Ovary (tissue), 3 donors: ENCODE measurements around the gene TCF4.

ENCODE experiments used
- POLR2A ChIP-seq: fragments of 450-650 bp; IDR thresholded peaks from one replicate; pipeline ENCODE4 v1.6.1; 2017; ENCODE audit warnings: antibody characterized with exemption, mild to moderate bottlenecking, moderate library complexity
- TF ChIP-seq, protein P1 (sequence below), 3 donors: fragments of 450-650 bp in 2 of 3; fragments of 200-600 bp in 1 of 3; IDR thresholded peaks; one replicate each; pipeline versions ENCODE4 v1.5.1 to v1.8.0; 2016 to 2022; ENCODE audit warnings: antibody characterized with exemption in 3 of 3, mild to moderate bottlenecking in 1 of 3
- donor health status: DM: no; HTN: no; CAD: no.

GRCh38 chr18:55500316-55501086 is 87.5 kb downstream of the TCF4 start:
- TF ChIP-seq, protein P1, sequence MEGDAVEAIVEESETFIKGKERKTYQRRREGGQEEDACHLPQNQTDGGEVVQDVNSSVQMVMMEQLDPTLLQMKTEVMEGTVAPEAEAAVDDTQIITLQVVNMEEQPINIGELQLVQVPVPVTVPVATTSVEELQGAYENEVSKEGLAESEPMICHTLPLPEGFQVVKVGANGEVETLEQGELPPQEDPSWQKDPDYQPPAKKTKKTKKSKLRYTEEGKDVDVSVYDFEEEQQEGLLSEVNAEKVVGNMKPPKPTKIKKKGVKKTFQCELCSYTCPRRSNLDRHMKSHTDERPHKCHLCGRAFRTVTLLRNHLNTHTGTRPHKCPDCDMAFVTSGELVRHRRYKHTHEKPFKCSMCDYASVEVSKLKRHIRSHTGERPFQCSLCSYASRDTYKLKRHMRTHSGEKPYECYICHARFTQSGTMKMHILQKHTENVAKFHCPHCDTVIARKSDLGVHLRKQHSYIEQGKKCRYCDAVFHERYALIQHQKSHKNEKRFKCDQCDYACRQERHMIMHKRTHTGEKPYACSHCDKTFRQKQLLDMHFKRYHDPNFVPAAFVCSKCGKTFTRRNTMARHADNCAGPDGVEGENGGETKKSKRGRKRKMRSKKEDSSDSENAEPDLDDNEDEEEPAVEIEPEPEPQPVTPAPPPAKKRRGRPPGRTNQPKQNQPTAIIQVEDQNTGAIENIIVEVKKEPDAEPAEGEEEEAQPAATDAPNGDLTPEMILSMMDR (IDR thresholded peaks at IDR 0.05) = no peak
- no peak for TF ChIP-seq POLR2A
